AG09319 (cell line): ENCODE measurements around the gene CACNA2D3.
"Not testable (repeated sequence)": the region's sequence is repeated elsewhere in the genome, so short reads cannot be mapped to it uniquely, and the experiment has no call there.

ENCODE experiments used
- DNase-seq: peaks from one replicate; pipeline ENCODE4 v3.0.0-alpha.2; 2010; ENCODE audit warnings: low read depth; ENCODE audit errors: extremely low read depth
- CTCF ChIP-seq: IDR thresholded peaks from 2 replicates; pipeline ENCODE4 v1.5.1; 2011; ENCODE audit warnings: low read depth, mild to moderate bottlenecking, inconsistent platforms, low read length, moderate library complexity

Gene CACNA2D3

GRCh38 chr3:54631516-54632325 lies 509.4 kb downstream of the CACNA2D3 start:
- DNase-seq: peak; percentile 42
- no peak for TF ChIP-seq CTCF

- DNase-seq: no peak
- no peak for TF ChIP-seq CTCF
Measured at GRCh38 chr3:54632326-54632665, 509.9 kb downstream of the CACNA2D3 start.

- no peak for DNase-seq
- TF ChIP-seq CTCF: no peak
Measured at GRCh38 chr3:54632834-54633233, 510.5 kb downstream of the CACNA2D3 start.

GRCh38 chr3:54633444-54634121 lies 511.2 kb downstream of the CACNA2D3 start:
- no peak for DNase-seq
- no peak for TF ChIP-seq CTCF

- TF ChIP-seq CTCF: no peak
- no peak for DNase-seq
Measured at GRCh38 chr3:54634122-54634469, 511.7 kb downstream of the CACNA2D3 start.

- DNase-seq: not testable (repeated sequence)
Measured at GRCh38 chr3:54639790-54640372, 517.5 kb downstream of the CACNA2D3 start.

- DNase-seq: no peak
- TF ChIP-seq CTCF: no peak
Measured at GRCh38 chr3:54641226-54642014, 519.1 kb downstream of the CACNA2D3 start.
